ENCODE measurements around the gene UBAC1. TPM values are rescaled to one million over a fixed set of nuclear protein-coding genes. Genes with fewer than 3 reads are reported as not detected.
"Not testable (repeated sequence)": the region's sequence is repeated elsewhere in the genome, so short reads cannot be mapped to it uniquely, and the experiment has no call there.

Gene UBAC1
- polyA plus RNA-seq, 2 donors: 40.7 to 43.4 TPM

GRCh38 chr9:135951889-135952663, 9.1 kb downstream of the UBAC1 start:
- no peaks in the 10 kb centered on the region for H3K9me3 ChIP-seq (ENCODE audit: control insufficient read depth in 2 of 2, insufficient read depth in 1 of 2, low read depth in 1 of 2, low read length in 1 of 2)
- H3K4me1 ChIP-seq (ENCODE audit: control insufficient read depth in 2 of 2, insufficient read depth in 2 of 2, low read length in 1 of 2): peaks cover 4 to 10% of the 10 kb centered on the region in 2 donors
- peaks cover 13 to 19% of the 10 kb centered on the region in 2 donors for H3K36me3 ChIP-seq (ENCODE audit: control insufficient read depth in 2 of 2, insufficient read depth in 2 of 2, low read length in 1 of 2)
- H3K4me3 ChIP-seq (ENCODE audit: low read depth in 1 of 2, low read length in 2 of 2): no peak overlapping the region
- 51 to 62% methylated on average over 18 of the region's 18 CpGs for WGBS, 2 donors
- H3K27ac ChIP-seq (ENCODE audit: low read depth in 2 of 2, low read length in 1 of 2): peak overlapping the region; percentile 72 to 90
- H3K27me3 ChIP-seq (ENCODE audit: control insufficient read depth in 1 of 2, insufficient read depth in 2 of 2, low read length in 2 of 2): no peaks in the 10 kb centered on the region

GRCh38 chr9:135951310-135951709, 9.9 kb downstream of the UBAC1 start:
- not testable (repeated sequence) for H3K4me3 ChIP-seq (ENCODE audit: low read depth in 1 of 2, low read length in 2 of 2); H3K9me3 ChIP-seq (ENCODE audit: control insufficient read depth in 2 of 2, insufficient read depth in 1 of 2, low read depth in 1 of 2, low read length in 1 of 2); H3K4me1 ChIP-seq (ENCODE audit: control insufficient read depth in 2 of 2, insufficient read depth in 2 of 2, low read length in 1 of 2); H3K27me3 ChIP-seq (ENCODE audit: control insufficient read depth in 1 of 2, insufficient read depth in 2 of 2, low read length in 2 of 2)
- 78 to 87% methylated on average over 8 of the region's 8 CpGs for WGBS, 2 donors
- H3K36me3 ChIP-seq (ENCODE audit: control insufficient read depth in 2 of 2, insufficient read depth in 2 of 2, low read length in 1 of 2): peaks cover 13 to 26% of the 10 kb centered on the region in 2 donors
- H3K27ac ChIP-seq (ENCODE audit: low read depth in 2 of 2, low read length in 1 of 2): peak overlapping the region in 1 of 2 donors; percentile 51

- WGBS, 2 donors: 87% methylated on average over 4 of the region's 4 CpGs
- H3K27me3 ChIP-seq (ENCODE audit: control insufficient read depth in 1 of 2, insufficient read depth in 2 of 2, low read length in 2 of 2); H3K27ac ChIP-seq (ENCODE audit: low read depth in 2 of 2, low read length in 1 of 2); H3K4me3 ChIP-seq (ENCODE audit: low read depth in 1 of 2, low read length in 2 of 2); H3K4me1 ChIP-seq (ENCODE audit: control insufficient read depth in 2 of 2, insufficient read depth in 2 of 2, low read length in 1 of 2); H3K9me3 ChIP-seq (ENCODE audit: control insufficient read depth in 2 of 2, insufficient read depth in 1 of 2, low read depth in 1 of 2, low read length in 1 of 2): not testable (repeated sequence)
- peaks cover 13 to 27% of the 10 kb centered on the region in 2 donors for H3K36me3 ChIP-seq (ENCODE audit: control insufficient read depth in 2 of 2, insufficient read depth in 2 of 2, low read length in 1 of 2)
Measured at GRCh38 chr9:135950841-135951240, 10.3 kb downstream of the UBAC1 start.

GRCh38 chr9:135950135-135950682, 11.0 kb downstream of the UBAC1 start:
- 85 to 86% methylated on average over 12 of the region's 12 CpGs for WGBS, 2 donors
- Histone ChIP-seq H3K36me3 (ENCODE audit: control insufficient read depth in 2 of 2, insufficient read depth in 2 of 2, low read length in 1 of 2) (peaks cover 13 to 32% of the 10 kb centered on the region in 2 donors), H3K27ac (ENCODE audit: low read depth in 2 of 2, low read length in 1 of 2) (no peak overlapping the region)

GRCh38 chr9:135949501-135950134, 11.6 kb downstream of the UBAC1 start:
- 89 to 91% methylated on average over 26 of the region's 26 CpGs for WGBS, 2 donors
- H3K36me3 ChIP-seq (ENCODE audit: control insufficient read depth in 2 of 2, insufficient read depth in 2 of 2, low read length in 1 of 2): peaks cover 16 to 38% of the 10 kb centered on the region in 2 donors
- no peak overlapping the region for H3K27ac ChIP-seq (ENCODE audit: low read depth in 2 of 2, low read length in 1 of 2)
- H3K27me3 ChIP-seq (ENCODE audit: control insufficient read depth in 1 of 2, insufficient read depth in 2 of 2, low read length in 2 of 2): no peaks in the 10 kb centered on the region
- peaks cover 4 to 10% of the 10 kb centered on the region in 2 donors for H3K4me1 ChIP-seq (ENCODE audit: control insufficient read depth in 2 of 2, insufficient read depth in 2 of 2, low read length in 1 of 2)
- no peak overlapping the region for H3K4me3 ChIP-seq (ENCODE audit: low read depth in 1 of 2, low read length in 2 of 2)
- peaks cover 0 to 3% of the 10 kb centered on the region in 2 donors for H3K9me3 ChIP-seq (ENCODE audit: control insufficient read depth in 2 of 2, insufficient read depth in 1 of 2, low read depth in 1 of 2, low read length in 1 of 2)

More at GRCh38 chr9:135950135-135950682, 11.0 kb downstream of the UBAC1 start:
- Histone ChIP-seq H3K4me1 (ENCODE audit: control insufficient read depth in 2 of 2, insufficient read depth in 2 of 2, low read length in 1 of 2) (peaks cover 4 to 10% of the 10 kb centered on the region in 2 donors), H3K4me3 (ENCODE audit: low read depth in 1 of 2, low read length in 2 of 2) (no peak overlapping the region), H3K27me3 (ENCODE audit: control insufficient read depth in 1 of 2, insufficient read depth in 2 of 2, low read length in 2 of 2) (no peaks in the 10 kb centered on the region), H3K9me3 (ENCODE audit: control insufficient read depth in 2 of 2, insufficient read depth in 1 of 2, low read depth in 1 of 2, low read length in 1 of 2) (peaks cover 0 to 3% of the 10 kb centered on the region in 2 donors)

GRCh38 chr9:135948968-135949367, 12.2 kb downstream of the UBAC1 start:
- Histone ChIP-seq H3K9me3 (ENCODE audit: control insufficient read depth in 2 of 2, insufficient read depth in 1 of 2, low read depth in 1 of 2, low read length in 1 of 2) (peaks cover 0 to 3% of the 10 kb centered on the region in 2 donors), H3K27ac (ENCODE audit: low read depth in 2 of 2, low read length in 1 of 2) (no peak overlapping the region), H3K36me3 (ENCODE audit: control insufficient read depth in 2 of 2, insufficient read depth in 2 of 2, low read length in 1 of 2) (peaks cover 20 to 40% of the 10 kb centered on the region in 2 donors), H3K27me3 (ENCODE audit: control insufficient read depth in 1 of 2, insufficient read depth in 2 of 2, low read length in 2 of 2) (no peaks in the 10 kb centered on the region), H3K4me3 (ENCODE audit: low read depth in 1 of 2, low read length in 2 of 2) (no peak overlapping the region), H3K4me1 (ENCODE audit: control insufficient read depth in 2 of 2, insufficient read depth in 2 of 2, low read length in 1 of 2) (peaks cover 4 to 10% of the 10 kb centered on the region in 2 donors)
- WGBS, 2 donors: 69 to 75% methylated on average over 4 of the region's 4 CpGs

- peaks cover 0 to 3% of the 10 kb centered on the region in 2 donors for H3K9me3 ChIP-seq (ENCODE audit: control insufficient read depth in 2 of 2, insufficient read depth in 1 of 2, low read depth in 1 of 2, low read length in 1 of 2)
- no peaks in the 10 kb centered on the region for H3K27me3 ChIP-seq (ENCODE audit: control insufficient read depth in 1 of 2, insufficient read depth in 2 of 2, low read length in 2 of 2)
- H3K27ac ChIP-seq (ENCODE audit: low read depth in 2 of 2, low read length in 1 of 2): no peak overlapping the region
- 90 to 94% methylated on average over 11 of the region's 11 CpGs for WGBS, 2 donors
- H3K36me3 ChIP-seq (ENCODE audit: control insufficient read depth in 2 of 2, insufficient read depth in 2 of 2, low read length in 1 of 2): peaks cover 20 to 41% of the 10 kb centered on the region in 2 donors
- H3K4me3 ChIP-seq (ENCODE audit: low read depth in 1 of 2, low read length in 2 of 2): no peak overlapping the region
- peaks cover 4 to 10% of the 10 kb centered on the region in 2 donors for H3K4me1 ChIP-seq (ENCODE audit: control insufficient read depth in 2 of 2, insufficient read depth in 2 of 2, low read length in 1 of 2)
Measured at GRCh38 chr9:135948446-135948845, 12.7 kb downstream of the UBAC1 start.

- Histone ChIP-seq H3K9me3 (ENCODE audit: control insufficient read depth in 2 of 2, insufficient read depth in 1 of 2, low read depth in 1 of 2, low read length in 1 of 2) (peaks cover 0 to 3% of the 10 kb centered on the region in 2 donors), H3K27ac (ENCODE audit: low read depth in 2 of 2, low read length in 1 of 2) (no peak overlapping the region), H3K4me1 (ENCODE audit: control insufficient read depth in 2 of 2, insufficient read depth in 2 of 2, low read length in 1 of 2) (peaks cover 0 to 6% of the 10 kb centered on the region in 2 donors), H3K36me3 (ENCODE audit: control insufficient read depth in 2 of 2, insufficient read depth in 2 of 2, low read length in 1 of 2) (peaks cover 16 to 41% of the 10 kb centered on the region in 2 donors), H3K4me3 (ENCODE audit: low read depth in 1 of 2, low read length in 2 of 2) (no peak overlapping the region), H3K27me3 (ENCODE audit: control insufficient read depth in 1 of 2, insufficient read depth in 2 of 2, low read length in 2 of 2) (no peaks in the 10 kb centered on the region)
- WGBS, 2 donors: 93 to 94% methylated on average over 18 of the region's 18 CpGs
Measured at GRCh38 chr9:135947582-135947981, 13.6 kb downstream of the UBAC1 start.

- H3K36me3 ChIP-seq (ENCODE audit: control insufficient read depth in 2 of 2, insufficient read depth in 2 of 2, low read length in 1 of 2): peaks cover 13 to 39% of the 10 kb centered on the region in 2 donors
- not testable (repeated sequence) for H3K27ac ChIP-seq (ENCODE audit: low read depth in 2 of 2, low read length in 1 of 2); H3K9me3 ChIP-seq (ENCODE audit: control insufficient read depth in 2 of 2, insufficient read depth in 1 of 2, low read depth in 1 of 2, low read length in 1 of 2); H3K27me3 ChIP-seq (ENCODE audit: control insufficient read depth in 1 of 2, insufficient read depth in 2 of 2, low read length in 2 of 2); H3K4me1 ChIP-seq (ENCODE audit: control insufficient read depth in 2 of 2, insufficient read depth in 2 of 2, low read length in 1 of 2); H3K4me3 ChIP-seq (ENCODE audit: low read depth in 1 of 2, low read length in 2 of 2)
- WGBS, 2 donors: 95 to 97% methylated on average over 19 of the region's 19 CpGs
Measured at GRCh38 chr9:135947105-135947504, 14.1 kb downstream of the UBAC1 start.

All from esophagus (tissue), 2 donors.